H1 (cell line): ENCODE results near the gene CHRD. TPM values are rescaled to one million over a fixed set of nuclear protein-coding genes. Genes with fewer than 3 reads are reported as not detected.

Experiments used
- GABPA ChIP-seq: IDR thresholded peaks from 2 replicates; pipeline ENCODE4 v1.6.1; 2011; ENCODE audit warnings: mild to moderate bottlenecking, low read length, moderate library complexity, borderline replicate concordance; ENCODE audit not compliant: insufficient read depth
- polyA plus RNA-seq, 7 experiments: library from polyadenylated mRNA; depleted of rRNA in 3 of 7; stranded (reverse) in 5 of 7; unstranded in 2 of 7; fragments of >200 nt in 5 of 7; fragments of 200-250 nt in 2 of 7; gene quantifications; 1 replicate in 5 of 7; 2 replicates in 1 of 7; 4 replicates in 1 of 7; pipeline versions ENCODE4 v1.2.1 to v1.2.3, GENCODE V29; 2011 to 2013; ENCODE audit warnings: missing spikeins in 2 of 7, mixed read lengths in 2 of 7
- total RNA-seq: library from RNA; stranded (reverse); fragmentation: NEBNext Ultra II Directional; extraction: Animal tissue kit (Norgen Biotek cat#: 25700); gene quantifications from 2 replicates; pipeline ENCODE4 v1.2.1, GENCODE V29; 2021

CHRD gene
- total and polyA plus RNA-seq, 2 of the 8 experiments (the other 6 are each of a cell fraction or from before 2014, with no cell fraction given): 0.62 to 0.86 TPM

GRCh38 chr3:184338511-184338945 lies 41.3 kb upstream of the CHRD start (continued):
- TF ChIP-seq GABPA: 0 out of 2 replicates have a peak, but pooled peaks have one; percentile 22
